ENCODE results near the gene VAMP5.

The VAMP5 gene

DNA sequence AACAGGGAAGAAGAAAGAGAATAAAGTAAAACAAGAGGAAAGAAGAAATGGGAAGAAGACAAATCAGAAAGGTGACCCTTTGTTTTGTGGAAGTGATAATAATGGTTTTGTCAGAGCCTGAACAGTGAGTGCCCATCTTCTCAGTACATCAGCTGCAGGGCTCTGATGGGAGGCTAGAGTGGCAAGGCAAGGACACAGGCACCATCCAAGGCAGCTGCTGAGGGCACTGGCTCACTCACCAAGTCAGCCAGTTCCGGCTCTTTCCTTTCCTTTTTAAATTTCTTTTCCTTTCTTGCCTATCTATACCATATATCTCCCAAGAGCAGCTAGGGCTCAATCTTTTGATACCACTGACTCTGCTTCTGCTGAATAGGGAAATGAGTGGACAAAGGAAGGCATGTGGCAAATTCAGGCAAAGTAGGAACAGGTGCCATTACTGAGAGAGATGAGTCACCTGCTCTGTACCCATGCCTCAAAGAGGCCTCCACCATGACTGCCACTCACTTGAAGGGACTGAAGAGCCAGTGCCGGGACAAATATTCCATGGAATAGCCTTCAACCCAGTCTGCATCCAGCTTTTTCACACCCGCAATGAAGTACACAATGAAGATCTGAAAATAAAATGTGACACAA lies 29.1 kb upstream of the VAMP5 start:
- no peak overlapping the region for H3K27ac ChIP-seq
- TF ChIP-seq, protein P1, sequence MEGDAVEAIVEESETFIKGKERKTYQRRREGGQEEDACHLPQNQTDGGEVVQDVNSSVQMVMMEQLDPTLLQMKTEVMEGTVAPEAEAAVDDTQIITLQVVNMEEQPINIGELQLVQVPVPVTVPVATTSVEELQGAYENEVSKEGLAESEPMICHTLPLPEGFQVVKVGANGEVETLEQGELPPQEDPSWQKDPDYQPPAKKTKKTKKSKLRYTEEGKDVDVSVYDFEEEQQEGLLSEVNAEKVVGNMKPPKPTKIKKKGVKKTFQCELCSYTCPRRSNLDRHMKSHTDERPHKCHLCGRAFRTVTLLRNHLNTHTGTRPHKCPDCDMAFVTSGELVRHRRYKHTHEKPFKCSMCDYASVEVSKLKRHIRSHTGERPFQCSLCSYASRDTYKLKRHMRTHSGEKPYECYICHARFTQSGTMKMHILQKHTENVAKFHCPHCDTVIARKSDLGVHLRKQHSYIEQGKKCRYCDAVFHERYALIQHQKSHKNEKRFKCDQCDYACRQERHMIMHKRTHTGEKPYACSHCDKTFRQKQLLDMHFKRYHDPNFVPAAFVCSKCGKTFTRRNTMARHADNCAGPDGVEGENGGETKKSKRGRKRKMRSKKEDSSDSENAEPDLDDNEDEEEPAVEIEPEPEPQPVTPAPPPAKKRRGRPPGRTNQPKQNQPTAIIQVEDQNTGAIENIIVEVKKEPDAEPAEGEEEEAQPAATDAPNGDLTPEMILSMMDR (conservative IDR thresholded peaks at IDR 0.05): no peak

DNA sequence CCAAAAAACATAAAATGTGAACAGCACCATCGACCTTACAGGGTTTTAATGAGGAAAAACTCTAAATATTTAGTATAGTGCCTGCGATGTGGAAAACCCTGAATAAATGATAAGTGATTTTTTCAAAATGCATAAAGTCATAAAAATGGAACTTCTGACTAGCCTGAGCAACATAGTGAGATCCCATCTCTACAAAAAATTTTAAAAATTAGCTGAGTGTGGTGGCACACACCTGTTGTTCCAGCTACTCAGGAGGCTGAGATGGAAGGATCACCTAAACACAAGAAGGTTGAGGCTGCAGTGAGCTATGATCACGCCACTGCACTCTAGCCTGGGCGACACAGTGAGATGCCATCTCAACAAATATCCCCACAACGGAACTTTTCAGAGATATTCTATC lies 27.1 kb upstream of the VAMP5 start:
- no peak for TF ChIP-seq ZFX (IDR thresholded peaks at IDR 0.05)
- TF ChIP-seq, protein P1 (conservative IDR thresholded peaks at IDR 0.05): no peak
- no peak overlapping the region for H3K27ac ChIP-seq

DNA sequence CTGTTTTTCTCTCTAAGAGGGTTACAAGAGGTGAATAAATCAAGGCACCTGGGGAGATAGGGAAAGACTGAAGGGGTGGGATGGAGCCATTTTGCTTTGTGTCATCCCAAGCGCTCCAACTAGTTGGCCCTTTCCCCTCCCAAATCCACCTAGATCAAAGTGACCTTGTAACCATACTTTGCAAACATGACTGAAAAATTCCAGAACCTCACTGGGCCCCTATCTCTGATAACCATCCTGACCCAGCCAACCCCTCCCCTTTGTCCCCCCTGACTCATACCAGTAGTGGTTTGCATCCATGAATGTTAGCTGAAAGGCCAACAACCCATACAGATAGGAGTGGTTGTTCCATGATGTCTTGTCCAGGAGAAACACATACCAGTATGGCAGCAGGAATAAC lies 26.1 kb upstream of the VAMP5 start:
- H3K27ac ChIP-seq: no peak overlapping the region

DNA sequence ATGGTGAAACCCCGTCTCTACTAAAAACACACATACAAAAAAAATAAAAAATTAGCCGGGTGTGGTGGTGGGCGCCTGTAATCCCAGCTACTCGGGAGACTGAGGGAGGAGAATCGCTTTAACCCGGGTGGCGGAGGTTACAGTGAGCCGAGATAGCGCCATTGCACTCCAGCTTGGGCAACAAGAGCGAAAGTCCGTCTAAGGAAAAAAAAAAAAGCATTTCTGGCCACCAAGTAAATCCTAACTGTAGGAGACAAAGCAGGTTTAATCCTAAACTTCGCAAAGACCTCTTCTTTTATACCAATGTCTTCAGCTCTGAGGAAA lies 23.9 kb upstream of the VAMP5 start:
- peak overlapping the region; percentile 84 for H3K27ac ChIP-seq

More for the DNA sequence above, 26.1 kb upstream of the VAMP5 start:
- TF ChIP-seq ZFX (IDR thresholded peaks at IDR 0.05): no peak
- TF ChIP-seq, protein P1 (conservative IDR thresholded peaks at IDR 0.05): no peak

DNA sequence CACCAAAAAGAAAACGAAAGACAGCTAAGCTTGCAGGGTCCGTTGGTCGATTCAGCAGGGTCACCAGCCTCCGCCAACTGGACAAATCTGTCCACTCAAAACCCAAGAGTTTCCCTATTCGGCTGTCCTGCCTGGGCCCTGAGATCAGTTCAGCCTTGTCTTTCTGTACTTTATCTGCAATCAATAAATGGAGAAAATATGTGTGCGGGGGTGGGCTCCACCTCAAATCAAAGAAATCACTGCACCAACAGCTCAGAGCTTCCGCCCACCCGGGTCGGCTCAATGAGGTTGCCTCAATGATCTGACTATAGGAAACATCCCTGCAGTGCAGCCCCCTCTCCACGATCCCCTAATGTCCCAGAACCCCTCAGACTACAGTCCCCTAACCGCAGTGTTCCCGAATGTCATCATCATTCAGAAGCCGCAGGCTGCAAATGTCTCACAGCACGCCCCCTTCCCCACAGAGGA lies 23.4 kb upstream of the VAMP5 start:
- TF ChIP-seq, protein P1 (conservative IDR thresholded peaks at IDR 0.05): no peak
- no peak for TF ChIP-seq ZFX (IDR thresholded peaks at IDR 0.05)
- H3K27ac ChIP-seq: peak overlapping the region; percentile 84

DNA sequence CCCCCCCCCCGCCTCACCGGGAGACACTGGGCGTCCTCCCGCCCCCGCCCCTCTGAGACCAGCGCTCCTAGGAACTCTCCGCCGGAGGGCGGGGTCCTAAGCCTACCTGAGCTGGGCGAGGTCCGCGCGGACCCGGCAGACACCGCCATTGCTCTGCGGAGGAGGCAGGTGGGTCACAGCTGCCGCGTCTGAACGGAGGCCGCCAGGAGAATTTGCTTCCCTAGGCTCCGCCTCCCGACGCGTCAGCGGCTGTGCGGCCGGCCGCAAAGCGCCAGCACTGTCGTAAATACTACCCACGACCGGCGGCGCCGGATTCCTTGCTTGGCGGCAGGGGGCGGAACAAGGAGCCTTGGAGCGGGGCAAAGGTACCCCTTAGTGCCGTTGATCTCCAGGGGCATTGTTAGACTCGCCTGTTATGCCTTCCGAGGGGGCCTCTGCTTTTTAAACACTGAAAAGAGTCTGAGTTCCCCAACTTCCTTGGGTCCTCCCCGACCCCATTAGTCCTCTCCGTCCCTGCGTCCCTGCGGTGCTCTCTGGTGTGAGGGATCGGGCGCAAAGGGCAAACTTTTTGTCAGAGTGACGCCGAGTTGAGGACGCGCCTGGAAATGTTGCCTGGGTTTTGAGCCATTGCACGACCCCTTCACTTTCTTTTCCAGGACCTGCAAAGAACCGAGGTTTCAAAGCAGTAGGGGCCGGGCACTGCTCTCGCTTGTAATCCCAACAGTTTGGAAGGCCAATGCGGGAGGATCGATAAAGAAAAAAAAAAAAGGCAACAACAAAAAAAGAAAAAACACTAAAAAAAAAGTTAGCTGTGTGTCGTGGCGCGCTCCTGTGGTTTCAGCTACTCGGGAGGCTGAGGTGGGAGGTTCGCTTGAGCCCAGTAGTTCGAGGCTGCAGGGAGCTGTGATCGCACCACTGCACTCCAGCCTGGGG lies 22.7 kb upstream of the VAMP5 start, which contains the start of gene GGCX:
Gene GGCX, minus strand, starts transcription at position 214 of the 933 bp plus-strand sequence. Its CDS starts 65 bp downstream, at position 149.
- H3K27ac ChIP-seq: peak within 1 kb of the TSS; percentile 84
- TF ChIP-seq, protein P1 (conservative IDR thresholded peaks at IDR 0.05): no peak
- peak; percentile 17; the same call in 1 of the 2 replicates for TF ChIP-seq ZFX (IDR thresholded peaks at IDR 0.05)

DNA sequence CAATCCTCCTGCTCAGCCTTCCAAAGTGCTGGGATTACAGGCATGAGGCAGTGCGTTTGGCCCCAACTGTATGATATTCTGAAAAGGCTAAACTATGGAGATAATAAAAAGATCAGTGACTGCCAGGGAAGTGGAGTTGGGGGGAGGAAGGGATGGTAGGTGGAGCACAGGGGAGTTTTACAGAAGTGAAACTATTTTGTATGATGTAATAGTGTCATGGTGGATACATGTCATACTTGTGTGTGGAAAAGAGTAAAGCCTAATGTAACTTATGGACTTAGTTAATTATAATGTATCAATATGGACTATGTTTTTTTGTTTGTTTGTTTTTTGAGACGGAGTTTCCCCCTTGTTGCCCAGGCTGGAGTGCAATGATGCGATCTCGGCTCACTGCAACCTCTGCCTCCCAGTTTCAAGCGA lies 20.1 kb upstream of the VAMP5 start:
- H3K27ac ChIP-seq: no peak overlapping the region
- no peak for TF ChIP-seq ZFX (IDR thresholded peaks at IDR 0.05)
- TF ChIP-seq, protein P1 (conservative IDR thresholded peaks at IDR 0.05): no peak
